Measurements from ENCODE around the gene MAP3K20. TPM values are rescaled to one million over a fixed set of nuclear protein-coding genes. Genes with fewer than 3 reads are reported as not detected.
"Not testable (repeated sequence)": the region's sequence is repeated elsewhere in the genome, so short reads cannot be mapped to it uniquely, and the experiment has no call there.

The MAP3K20 gene
- total and polyA plus RNA-seq, 2 donors (not counting 3 experiments of a cell fraction or from before 2014, with no cell fraction given): 7.8 to 31.5 TPM

GRCh38 chr2:173307293-173307692, 231.6 kb downstream of the MAP3K20 start:
- dilution Hi-C loops (cut with MboI; ENCODE audit: extremely low pct_ligation_motif_present, low sequenced_read_pairs): no loop called here
- no peaks in the 10 kb centered on the region for H3K9me3 ChIP-seq (replicated peaks; ENCODE audit: control insufficient read depth, insufficient read depth, low read length)
- BruUV-seq (replicated peaks): no TSS peak
- no peaks in the 10 kb centered on the region for H3K36me3 ChIP-seq (ENCODE audit: control insufficient read depth in 2 of 2, extremely low read depth in 1 of 2, insufficient read depth in 2 of 2, low read length in 2 of 2)
- no peak overlapping the region for H3K9ac ChIP-seq (replicated peaks; ENCODE audit: extremely low read depth, insufficient read depth, low read length)
- no peaks in the 10 kb centered on the region for H3K4me1 ChIP-seq (ENCODE audit: control insufficient read depth, extremely low read depth, insufficient read depth, low read length)
- no peak overlapping the region for H3K4me3 ChIP-seq (replicated peaks in 1 of 3; ENCODE audit: insufficient read depth in 1 of 3, low read depth in 1 of 3, low read length in 3 of 3)
- ChIA-PET CTCF (no interaction called here), POLR2A (no interaction called here)
- no peak overlapping the region for H3K4me2 ChIP-seq (ENCODE audit: insufficient read depth, low read length)
- FAIRE-seq (no peak), DNase-seq (ENCODE audit: low read depth, low spot score) (peak; percentile 12)
- no peaks in the 10 kb centered on the region for H3K79me2 ChIP-seq (ENCODE audit: control insufficient read depth, insufficient read depth, low read length)
- no peaks in the 10 kb centered on the region for H4K20me1 ChIP-seq (replicated peaks; ENCODE audit: control insufficient read depth, extremely low read depth, insufficient read depth, low read length)
- no peak overlapping the region for H2AFZ ChIP-seq (ENCODE audit: low read depth, low read length)
- no peaks in the 10 kb centered on the region for H3K9me1 ChIP-seq (replicated peaks; ENCODE audit: control insufficient read depth, extremely low read depth, insufficient read depth, low read length)
- TF ChIP-seq FOS (IDR thresholded peaks at IDR 0.05; ENCODE audit: borderline replicate concordance, insufficient read depth, low read length) (no peak), POLR2A (IDR thresholded peaks at IDR 0.05; ENCODE audit: low read depth, low read length) (no peak), GATA2 (IDR thresholded peaks at IDR 0.05; ENCODE audit: insufficient read depth, insufficient read length, low read depth, low read length) (no peak)
- intact Hi-C loops (cut with micrococcal nuclease): no loop called here
- peaks cover 4 to 6% of the 10 kb centered on the region in 2 experiments for H3K27me3 ChIP-seq (ENCODE audit: control insufficient read depth in 2 of 2, insufficient read depth in 2 of 2, low read length in 2 of 2)
- H3K27ac ChIP-seq (ENCODE audit: insufficient read depth, low read depth, low read length): no peak overlapping the region

DNA sequence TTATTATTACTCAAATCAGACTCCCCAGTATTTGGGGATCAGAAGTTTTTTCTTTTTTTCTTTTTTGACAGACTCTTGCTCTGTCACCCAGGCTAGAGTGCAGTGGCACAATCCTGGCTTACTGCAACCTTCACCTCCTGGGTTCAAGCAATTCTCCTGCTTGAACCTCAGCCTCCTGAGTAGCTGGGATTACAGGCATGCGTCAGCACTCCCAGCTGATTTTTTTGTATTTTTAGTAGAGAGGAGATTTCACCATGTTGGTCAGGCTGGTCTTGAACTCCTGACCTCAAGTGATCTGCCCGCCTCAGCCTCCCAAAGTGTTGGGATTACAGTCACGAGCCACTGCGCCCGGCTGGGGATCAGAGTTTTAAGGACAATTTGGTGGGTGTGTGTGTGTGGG, 233.7 kb downstream of the MAP3K20 start:
- H3K4me3 ChIP-seq (replicated peaks in 1 of 3; ENCODE audit: insufficient read depth in 1 of 3, low read depth in 1 of 3, low read length in 3 of 3); POLR2A ChIA-PET; FAIRE-seq; intact Hi-C loops (cut with micrococcal nuclease); BruUV-seq (replicated peaks); H3K27me3 ChIP-seq (ENCODE audit: control insufficient read depth in 2 of 2, insufficient read depth in 2 of 2, low read length in 2 of 2); H4K20me1 ChIP-seq (replicated peaks; ENCODE audit: control insufficient read depth, extremely low read depth, insufficient read depth, low read length); H3K9me1 ChIP-seq (replicated peaks; ENCODE audit: control insufficient read depth, extremely low read depth, insufficient read depth, low read length); H3K9ac ChIP-seq (replicated peaks; ENCODE audit: extremely low read depth, insufficient read depth, low read length); H2AFZ ChIP-seq (ENCODE audit: low read depth, low read length); H3K27ac ChIP-seq (ENCODE audit: insufficient read depth, low read depth, low read length); H3K79me2 ChIP-seq (ENCODE audit: control insufficient read depth, insufficient read depth, low read length); dilution Hi-C loops (cut with MboI; ENCODE audit: extremely low pct_ligation_motif_present, low sequenced_read_pairs); DNase-seq (ENCODE audit: low read depth, low spot score); H3K9me3 ChIP-seq (replicated peaks; ENCODE audit: control insufficient read depth, insufficient read depth, low read length); H3K4me1 ChIP-seq (ENCODE audit: control insufficient read depth, extremely low read depth, insufficient read depth, low read length); H3K36me3 ChIP-seq (ENCODE audit: control insufficient read depth in 2 of 2, extremely low read depth in 1 of 2, insufficient read depth in 2 of 2, low read length in 2 of 2); CTCF ChIA-PET; H3K4me2 ChIP-seq (ENCODE audit: insufficient read depth, low read length): not testable (repeated sequence)
